Large intestine (tissue), 3 donors: Measurements from ENCODE around the gene CACNA1S. TPM values are rescaled to one million over a fixed set of nuclear protein-coding genes. Genes with fewer than 3 reads are reported as not detected.

ENCODE experiments used
- DNase-seq, 2 donors: peaks; one replicate each; pipeline versions ENCODE4 v3.0.0 to v3.0.0-alpha.2; 2013
- H3K27ac ChIP-seq: one replicate; pipeline ENCODE4 v1.5.1; 2013; ENCODE audit warnings: low read length
- H3K27me3 ChIP-seq: 2 replicates; pipeline ENCODE4 v1.6.1; 2013; ENCODE audit warnings: low read length; ENCODE audit not compliant: control insufficient read depth, insufficient read depth
- H3K36me3 ChIP-seq: 2 replicates; pipeline ENCODE4 v1.6.1; 2013; ENCODE audit warnings: low read length; ENCODE audit not compliant: control insufficient read depth, insufficient read depth
- H3K4me1 ChIP-seq: one replicate; pipeline ENCODE4 v1.6.1; 2013; ENCODE audit warnings: low read length; ENCODE audit not compliant: control insufficient read depth, insufficient read depth
- H3K4me3 ChIP-seq: one replicate; pipeline ENCODE4 v1.5.1; 2013; ENCODE audit warnings: low read length
- H3K9me3 ChIP-seq: one replicate; pipeline ENCODE4 v1.6.1; 2013; ENCODE audit warnings: mild to moderate bottlenecking, low read depth, low read length, moderate library complexity; ENCODE audit not compliant: control insufficient read depth
- WGBS: methylation state at CpG from one replicate; pipeline ENCODE4 v1.1.5; 2013; ENCODE audit warnings: low lambda C conversion rate; ENCODE audit not compliant: insufficient coverage; 5-methylcytosine and 5-hydroxymethylcytosine counted together
- polyA plus RNA-seq: library from polyadenylated mRNA; unstranded; fragments of 120-200 nt; gene quantifications from one replicate; pipeline ENCODE4 v1.2.1, GENCODE V29; 2013

Gene CACNA1S
- polyA plus RNA-seq, 1 donor = 0.15 TPM

DNA sequence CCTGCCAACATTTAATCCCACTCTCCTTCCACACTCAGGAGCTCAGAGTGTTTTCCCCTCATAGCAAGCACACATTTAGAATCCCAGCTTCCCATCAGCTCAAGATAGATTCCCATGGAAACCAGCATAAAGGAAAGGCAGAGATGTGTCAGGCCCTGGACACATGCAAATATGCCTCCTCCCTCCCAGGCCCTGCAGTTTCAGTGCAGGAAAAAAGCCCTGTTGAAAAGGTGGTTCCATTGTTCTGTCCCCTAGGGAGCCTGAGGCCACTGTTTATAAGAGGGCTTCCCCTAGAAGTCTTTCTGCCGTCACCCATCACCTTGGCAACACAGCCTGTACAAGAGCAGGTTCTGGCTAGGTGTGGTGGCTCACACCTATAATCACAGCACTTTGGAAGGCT, 3.6 kb downstream of the CACNA1S start:
- no peak for DNase-seq
- Histone ChIP-seq H3K9me3 (no peaks in the 10 kb centered on the region), H3K27ac (no peak overlapping the region), H3K36me3 (no peaks in the 10 kb centered on the region), H3K4me3 (no peak overlapping the region), H3K4me1 (peaks cover 20% of the 10 kb centered on the region), H3K27me3 (no peaks in the 10 kb centered on the region)
- no CpG with 5 or more reads among the region's 1 CpG for WGBS

- DNase-seq = no peak
- Histone ChIP-seq H3K27ac (no peak overlapping the region), H3K4me1 (peaks cover 6% of the 10 kb centered on the region), H3K9me3 (no peaks in the 10 kb centered on the region), H3K4me3 (no peak overlapping the region), H3K36me3 (no peaks in the 10 kb centered on the region), H3K27me3 (no peaks in the 10 kb centered on the region)
- no CpG with 5 or more reads among the region's 5 CpGs for WGBS
Observed at GRCh38 chr1:201105688-201106087, 6.5 kb downstream of the CACNA1S start.

GRCh38 chr1:201104141-201104540, 8.1 kb downstream of the CACNA1S start:
- Histone ChIP-seq H3K27me3 (no peaks in the 10 kb centered on the region), H3K4me1 (peaks cover 6% of the 10 kb centered on the region), H3K9me3 (no peaks in the 10 kb centered on the region), H3K27ac (no peak overlapping the region), H3K36me3 (no peaks in the 10 kb centered on the region), H3K4me3 (no peak overlapping the region)
- no CpG with 5 or more reads among the region's 1 CpG for WGBS
- peak; percentile 25 to 43 for DNase-seq

DNA sequence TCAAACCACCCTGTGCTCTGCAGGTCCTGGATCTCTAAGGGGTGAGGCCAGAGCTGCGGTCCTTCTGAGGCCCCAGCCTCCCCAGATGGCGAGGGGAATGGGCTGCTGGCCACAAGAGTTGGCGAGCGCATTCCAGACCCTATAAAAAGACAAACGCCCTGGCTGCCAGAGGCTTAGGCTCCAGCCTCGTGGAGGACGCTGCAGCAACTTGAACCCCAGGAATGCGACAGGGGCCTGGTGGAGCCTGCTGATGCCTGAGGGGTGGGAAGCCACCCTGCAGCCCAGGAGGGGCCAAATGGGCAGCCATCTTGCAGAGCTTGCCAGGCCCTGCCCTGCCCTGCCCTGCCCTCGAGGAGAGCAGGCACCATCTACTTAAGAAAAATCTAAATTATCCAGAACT, 8.6 kb downstream of the CACNA1S start:
- H3K27me3 ChIP-seq = no peaks in the 10 kb centered on the region
- WGBS = 100% methylated on average over 1 of the region's 9 CpGs
- H3K4me1 ChIP-seq = peaks cover 6% of the 10 kb centered on the region
- no peak overlapping the region for H3K27ac ChIP-seq
- H3K4me3 ChIP-seq = no peak overlapping the region
- no peaks in the 10 kb centered on the region for H3K9me3 ChIP-seq
- DNase-seq = no peak
- no peaks in the 10 kb centered on the region for H3K36me3 ChIP-seq

GRCh38 chr1:201100169-201100930, 11.9 kb downstream of the CACNA1S start:
- 100% methylated on average over 1 of the region's 12 CpGs for WGBS
- DNase-seq = no peak
- no peaks in the 10 kb centered on the region for H3K36me3 ChIP-seq
- peaks cover 4% of the 10 kb centered on the region for H3K27me3 ChIP-seq
- no peaks in the 10 kb centered on the region for H3K9me3 ChIP-seq
- no peak overlapping the region for H3K27ac ChIP-seq
- H3K4me3 ChIP-seq = no peak overlapping the region
- peaks cover 6% of the 10 kb centered on the region for H3K4me1 ChIP-seq

- H3K36me3 ChIP-seq = no peaks in the 10 kb centered on the region
- no peaks in the 10 kb centered on the region for H3K9me3 ChIP-seq
- no CpG with 5 or more reads among the region's 5 CpGs for WGBS
- H3K27me3 ChIP-seq = peaks cover 4% of the 10 kb centered on the region
- no peaks in the 10 kb centered on the region for H3K4me1 ChIP-seq
- H3K27ac ChIP-seq = no peak overlapping the region
- H3K4me3 ChIP-seq = no peak overlapping the region
- DNase-seq = no peak
Observed at GRCh38 chr1:201098992-201099677, 13.1 kb downstream of the CACNA1S start.

DNA sequence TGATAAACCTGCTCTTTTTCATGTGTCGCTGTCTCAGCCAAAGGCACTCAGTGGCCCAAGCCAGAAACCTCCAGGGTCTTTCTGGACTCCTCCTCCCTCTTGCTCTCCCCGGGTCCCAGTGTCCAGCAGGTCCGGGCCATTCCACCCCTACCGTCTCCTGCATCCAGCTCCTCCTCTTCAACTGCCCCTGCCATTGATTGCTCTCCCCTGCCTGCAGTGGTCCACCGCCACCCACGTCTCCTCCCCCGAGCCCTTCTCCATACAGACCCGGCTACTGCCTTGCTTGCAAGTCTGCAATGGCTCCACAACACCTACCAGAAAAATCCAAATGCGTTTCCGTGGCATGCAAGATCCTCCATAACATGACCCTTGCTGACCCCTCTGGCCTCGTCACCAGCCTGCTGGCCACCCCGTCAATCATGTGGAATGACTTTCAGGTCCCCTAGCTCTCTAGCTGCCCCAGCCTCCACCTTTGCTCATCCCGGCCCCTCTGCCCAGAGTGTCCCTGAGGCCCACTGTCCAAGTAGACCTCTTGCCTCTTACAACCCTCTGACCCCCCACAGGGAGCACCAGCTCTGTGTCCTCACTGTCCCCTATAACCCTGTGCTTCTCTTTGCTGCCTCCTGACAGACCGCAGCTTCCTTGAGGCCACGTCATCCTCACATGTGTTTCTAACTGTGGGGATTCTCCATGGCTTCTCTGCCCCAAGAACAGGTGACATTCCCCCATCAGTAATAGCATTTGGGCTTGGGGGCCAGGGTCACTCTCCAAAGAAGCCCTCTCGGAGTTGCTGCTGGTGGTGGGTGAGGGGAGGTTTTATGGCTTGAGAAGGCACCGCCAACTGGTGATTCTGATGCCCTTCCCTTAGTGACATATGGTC, 15.0 kb downstream of the CACNA1S start:
- WGBS = 40% methylated on average over 1 of the region's 17 CpGs
- Histone ChIP-seq H3K9me3 (no peaks in the 10 kb centered on the region), H3K4me1 (no peaks in the 10 kb centered on the region), H3K27ac (no peak overlapping the region), H3K27me3 (peaks cover 6% of the 10 kb centered on the region), H3K36me3 (no peaks in the 10 kb centered on the region), H3K4me3 (no peak overlapping the region)
- DNase-seq = no peak

DNA sequence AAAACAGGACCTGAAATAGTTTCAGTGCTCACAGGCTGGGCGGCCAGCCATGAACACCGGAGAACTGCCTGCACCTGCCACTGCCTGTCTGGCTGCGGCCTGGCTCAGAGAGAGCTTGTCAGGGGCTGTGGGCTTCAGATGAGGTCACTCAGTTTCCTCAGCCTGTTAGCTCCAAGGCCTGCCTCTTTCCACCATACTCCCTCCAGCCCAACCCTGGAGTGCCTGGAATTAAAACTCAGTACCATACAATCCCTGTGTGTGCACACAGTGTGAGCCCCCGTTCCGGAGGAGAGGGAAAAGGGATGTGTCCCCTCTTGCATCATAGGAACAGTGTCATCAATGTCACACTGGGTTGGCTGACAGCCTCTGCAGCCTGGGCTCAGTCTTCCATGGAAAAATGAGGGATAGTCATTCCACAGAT, 16.2 kb downstream of the CACNA1S start:
- no CpG with 5 or more reads among the region's 5 CpGs for WGBS
- Histone ChIP-seq H3K27ac (no peak overlapping the region), H3K4me1 (no peaks in the 10 kb centered on the region), H3K27me3 (peaks cover 6% of the 10 kb centered on the region), H3K36me3 (no peaks in the 10 kb centered on the region), H3K9me3 (no peaks in the 10 kb centered on the region), H3K4me3 (no peak overlapping the region)
- no peak for DNase-seq

DNA sequence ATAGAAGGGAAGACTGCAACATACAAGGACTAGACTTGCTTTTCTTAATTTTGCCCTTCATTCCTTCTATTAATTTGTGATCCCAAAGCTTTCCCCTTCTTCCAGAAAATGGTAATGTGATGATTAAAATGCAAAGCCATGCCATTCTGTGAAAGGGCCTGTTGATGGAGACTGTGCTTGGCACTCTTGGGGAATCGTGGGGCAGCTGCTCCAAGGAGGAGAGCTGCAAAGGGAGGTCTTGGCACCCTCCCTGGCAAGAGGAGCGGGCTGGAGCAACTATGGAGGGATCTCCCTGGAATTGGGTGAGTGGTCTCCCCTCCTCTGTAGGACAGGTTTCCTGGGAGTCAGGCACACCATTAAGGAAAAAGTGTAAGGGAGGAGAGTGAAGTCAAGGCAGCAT, 16.6 kb downstream of the CACNA1S start:
- Histone ChIP-seq H3K36me3 (no peaks in the 10 kb centered on the region), H3K4me1 (no peaks in the 10 kb centered on the region), H3K4me3 (no peak overlapping the region), H3K27me3 (peaks cover 6% of the 10 kb centered on the region), H3K9me3 (no peaks in the 10 kb centered on the region), H3K27ac (no peak overlapping the region)
- WGBS = no CpG with 5 or more reads among the region's 2 CpGs
- DNase-seq = no peak

GRCh38 chr1:201094832-201095231, 17.4 kb downstream of the CACNA1S start:
- WGBS = no CpG with 5 or more reads among the region's 4 CpGs
- no peak for DNase-seq
- no peaks in the 10 kb centered on the region for H3K9me3 ChIP-seq
- H3K27ac ChIP-seq = no peak overlapping the region
- peaks cover 6% of the 10 kb centered on the region for H3K27me3 ChIP-seq
- H3K4me3 ChIP-seq = no peak overlapping the region
- no peaks in the 10 kb centered on the region for H3K4me1 ChIP-seq
- H3K36me3 ChIP-seq = no peaks in the 10 kb centered on the region
